ENCODE results near the gene EEPD1.
"Not testable (repeated sequence)": the region's sequence is repeated elsewhere in the genome, so short reads cannot be mapped to it uniquely, and the experiment has no call there.

The EEPD1 gene

GRCh38 chr7:36317276-36317675 is 164.2 kb downstream of the EEPD1 start:
- in situ Hi-C loops (cut with HindIII; ENCODE audit: low pct_unique_long_range_greater_than_20kb, low sequenced_read_pairs): no loop called here
- TF ChIP-seq JUND (IDR thresholded peaks at IDR 0.05; ENCODE audit: low read depth): no peak
- DNase-seq (ENCODE audit: low read depth in 1 of 2, low spot score in 1 of 2): no peak

- no peak for TF ChIP-seq JUND (IDR thresholded peaks at IDR 0.05; ENCODE audit: low read depth)
- in situ Hi-C loops (cut with HindIII; ENCODE audit: low pct_unique_long_range_greater_than_20kb, low sequenced_read_pairs): no loop called here
- DNase-seq (ENCODE audit: low read depth in 1 of 2, low spot score in 1 of 2): no peak
Observed at GRCh38 chr7:36318116-36318515, 165.1 kb downstream of the EEPD1 start.

GRCh38 chr7:36321284-36321683 is 168.2 kb downstream of the EEPD1 start:
- in situ Hi-C loops (cut with HindIII; ENCODE audit: low pct_unique_long_range_greater_than_20kb, low sequenced_read_pairs); DNase-seq (ENCODE audit: low read depth in 1 of 2, low spot score in 1 of 2): not testable (repeated sequence)

GRCh38 chr7:36336390-36336789 is 183.3 kb downstream of the EEPD1 start:
- no peak for TF ChIP-seq JUND (IDR thresholded peaks at IDR 0.05; ENCODE audit: low read depth)
- in situ Hi-C loops (cut with HindIII; ENCODE audit: low pct_unique_long_range_greater_than_20kb, low sequenced_read_pairs): no loop called here
- DNase-seq (ENCODE audit: low read depth in 1 of 2, low spot score in 1 of 2): no peak

GRCh38 chr7:36338256-36338655 is 185.2 kb downstream of the EEPD1 start:
- TF ChIP-seq JUND (IDR thresholded peaks at IDR 0.05; ENCODE audit: low read depth): no peak
- DNase-seq (ENCODE audit: low read depth in 1 of 2, low spot score in 1 of 2): no peak
- in situ Hi-C loops (cut with HindIII; ENCODE audit: low pct_unique_long_range_greater_than_20kb, low sequenced_read_pairs): no loop called here

- in situ Hi-C loops (cut with HindIII; ENCODE audit: low pct_unique_long_range_greater_than_20kb, low sequenced_read_pairs): no loop called here
- TF ChIP-seq JUND (IDR thresholded peaks at IDR 0.05; ENCODE audit: low read depth): no peak
Observed at GRCh38 chr7:36343548-36343947, 190.5 kb downstream of the EEPD1 start.

GRCh38 chr7:36344622-36345021 is 191.6 kb downstream of the EEPD1 start:
- in situ Hi-C loops (cut with HindIII; ENCODE audit: low pct_unique_long_range_greater_than_20kb, low sequenced_read_pairs): no loop called here

More at GRCh38 chr7:36343548-36343947, 190.5 kb downstream of the EEPD1 start:
- DNase-seq (ENCODE audit: low read depth in 1 of 2, low spot score in 1 of 2): no peak

GRCh38 chr7:36346260-36346831 is 193.3 kb downstream of the EEPD1 start:
- peak in 1 of 2 experiments; percentile 44 for DNase-seq (ENCODE audit: low read depth in 1 of 2, low spot score in 1 of 2)
- in situ Hi-C loops (cut with HindIII; ENCODE audit: low pct_unique_long_range_greater_than_20kb, low sequenced_read_pairs): no loop called here
- no peak for TF ChIP-seq JUND (IDR thresholded peaks at IDR 0.05; ENCODE audit: low read depth)

More at GRCh38 chr7:36344622-36345021, 191.6 kb downstream of the EEPD1 start:
- TF ChIP-seq JUND (IDR thresholded peaks at IDR 0.05; ENCODE audit: low read depth): no peak
- no peak for DNase-seq (ENCODE audit: low read depth in 1 of 2, low spot score in 1 of 2)

- in situ Hi-C loops (cut with HindIII; ENCODE audit: low pct_unique_long_range_greater_than_20kb, low sequenced_read_pairs): no loop called here
- TF ChIP-seq JUND (IDR thresholded peaks at IDR 0.05; ENCODE audit: low read depth): no peak
- DNase-seq (ENCODE audit: low read depth in 1 of 2, low spot score in 1 of 2): no peak
Observed at GRCh38 chr7:36348256-36348655, 195.2 kb downstream of the EEPD1 start.

- in situ Hi-C loops (cut with HindIII; ENCODE audit: low pct_unique_long_range_greater_than_20kb, low sequenced_read_pairs): no loop called here
- no peak for TF ChIP-seq JUND (IDR thresholded peaks at IDR 0.05; ENCODE audit: low read depth)
- DNase-seq (ENCODE audit: low read depth in 1 of 2, low spot score in 1 of 2): no peak
Observed at GRCh38 chr7:36348771-36349170, 195.7 kb downstream of the EEPD1 start.

GRCh38 chr7:36349626-36350025 is 196.6 kb downstream of the EEPD1 start:
- in situ Hi-C loops (cut with HindIII; ENCODE audit: low pct_unique_long_range_greater_than_20kb, low sequenced_read_pairs): no loop called here
- no peak for DNase-seq (ENCODE audit: low read depth in 1 of 2, low spot score in 1 of 2)
- no peak for TF ChIP-seq JUND (IDR thresholded peaks at IDR 0.05; ENCODE audit: low read depth)

Measured in T47D (cell line).